DND-41 (cell line): ENCODE results near the gene ESRRA.

ENCODE experiments used
- EZH2 ChIP-seq: IDR thresholded peaks from 3 replicates; pipeline ENCODE4 v1.6.1; 2012; ENCODE audit warnings: borderline replicate concordance, low read depth, mild to moderate bottlenecking, moderate library complexity, low read length, inconsistent platforms; ENCODE audit not compliant: severe bottlenecking
- TF ChIP-seq, protein P1 (sequence below): IDR thresholded peaks from 2 replicates; pipeline ENCODE4 v1.5.1; 2012; ENCODE audit warnings: borderline replicate concordance, low read length, moderate library complexity, mild to moderate bottlenecking; ENCODE audit not compliant: poor library complexity, severe bottlenecking; ENCODE audit errors: extremely low read depth

- TF ChIP-seq, protein P1, sequence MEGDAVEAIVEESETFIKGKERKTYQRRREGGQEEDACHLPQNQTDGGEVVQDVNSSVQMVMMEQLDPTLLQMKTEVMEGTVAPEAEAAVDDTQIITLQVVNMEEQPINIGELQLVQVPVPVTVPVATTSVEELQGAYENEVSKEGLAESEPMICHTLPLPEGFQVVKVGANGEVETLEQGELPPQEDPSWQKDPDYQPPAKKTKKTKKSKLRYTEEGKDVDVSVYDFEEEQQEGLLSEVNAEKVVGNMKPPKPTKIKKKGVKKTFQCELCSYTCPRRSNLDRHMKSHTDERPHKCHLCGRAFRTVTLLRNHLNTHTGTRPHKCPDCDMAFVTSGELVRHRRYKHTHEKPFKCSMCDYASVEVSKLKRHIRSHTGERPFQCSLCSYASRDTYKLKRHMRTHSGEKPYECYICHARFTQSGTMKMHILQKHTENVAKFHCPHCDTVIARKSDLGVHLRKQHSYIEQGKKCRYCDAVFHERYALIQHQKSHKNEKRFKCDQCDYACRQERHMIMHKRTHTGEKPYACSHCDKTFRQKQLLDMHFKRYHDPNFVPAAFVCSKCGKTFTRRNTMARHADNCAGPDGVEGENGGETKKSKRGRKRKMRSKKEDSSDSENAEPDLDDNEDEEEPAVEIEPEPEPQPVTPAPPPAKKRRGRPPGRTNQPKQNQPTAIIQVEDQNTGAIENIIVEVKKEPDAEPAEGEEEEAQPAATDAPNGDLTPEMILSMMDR = no peak
- no peak for TF ChIP-seq EZH2
Measured at GRCh38 chr11:64338716-64339115, 33.4 kb downstream of the ESRRA start.
